Stimulated activated memory B cell treated with anti-CD40 and anti-IgM and Interleukin-4, amounts not matched to agents 10 μg/mL and 1 μg/mL and 100 μg/mL, for 72 hours (primary cell): ENCODE results near the gene CALM1.

Source experiments
- ATAC-seq: fragments of 150-1000 bp; cut with Tn5 transposase; 2 replicates; pipeline ENCODE4 v1.10.0; 2021
- H3K27ac Mint-ChIP-seq: one replicate; pipeline ENCODE4 v1.8.0; 2022; ENCODE audit warnings: mild to moderate bottlenecking, mixed read lengths
- H3K27me3 Mint-ChIP-seq: one replicate; pipeline ENCODE4 v1.8.0; 2022; ENCODE audit warnings: mixed read lengths
- H3K36me3 Mint-ChIP-seq: one replicate; pipeline ENCODE4 v1.8.0; 2022; ENCODE audit warnings: mixed read lengths
- H3K4me1 Mint-ChIP-seq: one replicate; pipeline ENCODE4 v1.8.0; 2022; ENCODE audit warnings: mixed read lengths
- H3K4me3 Mint-ChIP-seq: one replicate; pipeline ENCODE4 v1.8.0; 2022; ENCODE audit warnings: mild to moderate bottlenecking, moderate library complexity, mixed read lengths
- H3K9me3 Mint-ChIP-seq: one replicate; pipeline ENCODE4 v1.8.0; 2022; ENCODE audit warnings: mixed read lengths

The CALM1 gene

GRCh38 chr14:90396341-90397339 lies at the start of gene CALM1:
Gene CALM1, plus strand, starts transcription at chr14:90397029. Its CDS starts 202 bp downstream, at chr14:90397231.
- Mint-ChIP-seq H3K27ac (peak within 1 kb of the TSS; percentile 90), H3K36me3 (peaks cover 8% of the 10 kb centered on the region), H3K9me3 (no peaks in the 10 kb centered on the region), H3K27me3 (no peaks in the 10 kb centered on the region), H3K4me1 (peaks cover 33% of the 10 kb centered on the region), H3K4me3 (peak within 1 kb of the TSS; percentile 92)
- peak; percentile 85 for ATAC-seq

GRCh38 chr14:90348270-90348669 lies 48.6 kb upstream of the CALM1 start:
- no peak overlapping the region for H3K4me3 Mint-ChIP-seq
- ATAC-seq = no peak
- H3K27ac Mint-ChIP-seq = no peak overlapping the region
- peaks cover 10% of the 10 kb centered on the region for H3K27me3 Mint-ChIP-seq
- H3K9me3 Mint-ChIP-seq = no peaks in the 10 kb centered on the region
- H3K4me1 Mint-ChIP-seq = no peaks in the 10 kb centered on the region
- no peaks in the 10 kb centered on the region for H3K36me3 Mint-ChIP-seq

GRCh38 chr14:90349739-90350138 lies 47.1 kb upstream of the CALM1 start:
- H3K4me3 Mint-ChIP-seq = no peak overlapping the region
- no peaks in the 10 kb centered on the region for H3K36me3 Mint-ChIP-seq
- H3K4me1 Mint-ChIP-seq = no peaks in the 10 kb centered on the region
- ATAC-seq = no peak
- H3K9me3 Mint-ChIP-seq = no peaks in the 10 kb centered on the region
- H3K27ac Mint-ChIP-seq = no peak overlapping the region
- H3K27me3 Mint-ChIP-seq = peaks cover 10% of the 10 kb centered on the region

- Mint-ChIP-seq H3K27me3 (peaks cover 22% of the 10 kb centered on the region), H3K4me1 (no peaks in the 10 kb centered on the region), H3K4me3 (no peak overlapping the region), H3K9me3 (no peaks in the 10 kb centered on the region), H3K36me3 (no peaks in the 10 kb centered on the region), H3K27ac (no peak overlapping the region)
- ATAC-seq = no peak
These were observed 42.1 kb upstream of the CALM1 start for GRCh38 chr14:90354551-90355298.

- Mint-ChIP-seq H3K27ac (no peak overlapping the region), H3K9me3 (no peaks in the 10 kb centered on the region), H3K27me3 (peaks cover 12% of the 10 kb centered on the region), H3K36me3 (no peaks in the 10 kb centered on the region), H3K4me1 (no peaks in the 10 kb centered on the region), H3K4me3 (no peak overlapping the region)
- ATAC-seq = no peak
These were observed 41.0 kb upstream of the CALM1 start for GRCh38 chr14:90355540-90356518.

- Mint-ChIP-seq H3K9me3 (no peaks in the 10 kb centered on the region), H3K27me3 (peaks cover 16% of the 10 kb centered on the region), H3K4me3 (no peak overlapping the region), H3K4me1 (no peaks in the 10 kb centered on the region), H3K27ac (no peak overlapping the region), H3K36me3 (no peaks in the 10 kb centered on the region)
- ATAC-seq = no peak
These were observed 39.9 kb upstream of the CALM1 start for GRCh38 chr14:90356925-90357324.

- H3K27me3 Mint-ChIP-seq = peaks cover 27% of the 10 kb centered on the region
- no peaks in the 10 kb centered on the region for H3K36me3 Mint-ChIP-seq
- H3K4me1 Mint-ChIP-seq = no peaks in the 10 kb centered on the region
- no peaks in the 10 kb centered on the region for H3K9me3 Mint-ChIP-seq
- no peak overlapping the region for H3K4me3 Mint-ChIP-seq
- no peak for ATAC-seq
- H3K27ac Mint-ChIP-seq = no peak overlapping the region
These were observed 38.5 kb upstream of the CALM1 start for GRCh38 chr14:90358359-90358758.

GRCh38 chr14:90361865-90362557 lies 34.8 kb upstream of the CALM1 start:
- H3K9me3 Mint-ChIP-seq = no peaks in the 10 kb centered on the region
- H3K27me3 Mint-ChIP-seq = peaks cover 15% of the 10 kb centered on the region
- H3K4me3 Mint-ChIP-seq = no peak overlapping the region
- H3K27ac Mint-ChIP-seq = no peak overlapping the region
- no peaks in the 10 kb centered on the region for H3K36me3 Mint-ChIP-seq
- no peak for ATAC-seq
- H3K4me1 Mint-ChIP-seq = no peaks in the 10 kb centered on the region

- ATAC-seq = no peak
- peaks cover 15% of the 10 kb centered on the region for H3K27me3 Mint-ChIP-seq
- H3K27ac Mint-ChIP-seq = no peak overlapping the region
- H3K36me3 Mint-ChIP-seq = no peaks in the 10 kb centered on the region
- H3K9me3 Mint-ChIP-seq = no peaks in the 10 kb centered on the region
- no peak overlapping the region for H3K4me3 Mint-ChIP-seq
- H3K4me1 Mint-ChIP-seq = no peaks in the 10 kb centered on the region
These were observed 34.3 kb upstream of the CALM1 start for GRCh38 chr14:90362558-90362896.

- Mint-ChIP-seq H3K36me3 (no peaks in the 10 kb centered on the region), H3K9me3 (no peaks in the 10 kb centered on the region), H3K27ac (no peak overlapping the region), H3K4me1 (no peaks in the 10 kb centered on the region), H3K4me3 (no peak overlapping the region), H3K27me3 (no peaks in the 10 kb centered on the region)
- ATAC-seq = no peak
These were observed 27.7 kb upstream of the CALM1 start for GRCh38 chr14:90368946-90369721.

- Mint-ChIP-seq H3K9me3 (no peaks in the 10 kb centered on the region), H3K4me1 (no peaks in the 10 kb centered on the region), H3K36me3 (no peaks in the 10 kb centered on the region), H3K4me3 (no peak overlapping the region), H3K27me3 (no peaks in the 10 kb centered on the region), H3K27ac (no peak overlapping the region)
- ATAC-seq = no peak
These were observed 22.9 kb upstream of the CALM1 start for GRCh38 chr14:90373887-90374286.

- Mint-ChIP-seq H3K36me3 (no peaks in the 10 kb centered on the region), H3K4me1 (no peaks in the 10 kb centered on the region), H3K4me3 (no peak overlapping the region), H3K27ac (no peak overlapping the region), H3K9me3 (no peaks in the 10 kb centered on the region), H3K27me3 (no peaks in the 10 kb centered on the region)
- ATAC-seq = no peak
These were observed 22.0 kb upstream of the CALM1 start for GRCh38 chr14:90374813-90375212.

GRCh38 chr14:90375934-90376333 lies 20.9 kb upstream of the CALM1 start:
- H3K9me3 Mint-ChIP-seq = no peaks in the 10 kb centered on the region
- no peaks in the 10 kb centered on the region for H3K36me3 Mint-ChIP-seq
- no peaks in the 10 kb centered on the region for H3K27me3 Mint-ChIP-seq
- no peaks in the 10 kb centered on the region for H3K4me1 Mint-ChIP-seq
- ATAC-seq = no peak
- H3K27ac Mint-ChIP-seq = no peak overlapping the region
- H3K4me3 Mint-ChIP-seq = no peak overlapping the region

- Mint-ChIP-seq H3K27ac (no peak overlapping the region), H3K4me3 (no peak overlapping the region), H3K9me3 (no peaks in the 10 kb centered on the region), H3K36me3 (no peaks in the 10 kb centered on the region), H3K27me3 (no peaks in the 10 kb centered on the region), H3K4me1 (no peaks in the 10 kb centered on the region)
- no peak for ATAC-seq
These were observed 18.6 kb upstream of the CALM1 start for GRCh38 chr14:90378249-90378648.
